HPDE6-E6E7 (cell line): Measurements from ENCODE around the gene GNL2.

Source experiments
- DNase-seq: peaks from one replicate; pipeline ENCODE4 v3.0.0; 2011; ENCODE audit warnings: missing footprints; ENCODE audit errors: extremely low spot score

GNL2 gene

GRCh38 chr1:37595440-37596181 is at the start of gene GNL2:
Gene GNL2, minus strand, starts transcription at chr1:37595937. Its CDS starts 115 bp downstream, at chr1:37595822.
- peak; percentile 99 for DNase-seq

GRCh38 chr1:37641059-37641458 is 45.3 kb upstream of the GNL2 start:
- DNase-seq = no peak

GRCh38 chr1:37636435-37636834 is 40.7 kb upstream of the GNL2 start:
- DNase-seq = no peak

GRCh38 chr1:37634992-37635902 is 39.5 kb upstream of the GNL2 start:
- DNase-seq = no peak

GRCh38 chr1:37634244-37634991 is 38.7 kb upstream of the GNL2 start, which contains the start of gene RSPO1:
Gene RSPO1, minus strand, starts transcription at chr1:37634892. Its CDS starts 5,231 bp downstream, at chr1:37629661.
- DNase-seq = no peak

- no peak for DNase-seq
Observed at GRCh38 chr1:37633938-37634243, 38.2 kb upstream of the GNL2 start.

- DNase-seq = no peak
Observed at GRCh38 chr1:37633040-37633937, 37.6 kb upstream of the GNL2 start.

- DNase-seq = no peak
Observed at GRCh38 chr1:37631036-37631435, 35.3 kb upstream of the GNL2 start.

- no peak for DNase-seq
Observed at GRCh38 chr1:37630426-37631028, 34.8 kb upstream of the GNL2 start.

GRCh38 chr1:37629726-37630425 is 34.1 kb upstream of the GNL2 start:
- DNase-seq = no peak

- no peak for DNase-seq
Observed at GRCh38 chr1:37629008-37629407, 33.3 kb upstream of the GNL2 start.

- no peak for DNase-seq
Observed at GRCh38 chr1:37628026-37628556, 32.4 kb upstream of the GNL2 start.

- no peak for DNase-seq
Observed at GRCh38 chr1:37622131-37622530, 26.4 kb upstream of the GNL2 start.

- DNase-seq = no peak
Observed at GRCh38 chr1:37621326-37621870, 25.7 kb upstream of the GNL2 start.

- no peak for DNase-seq
Observed at GRCh38 chr1:37620707-37621106, 25.0 kb upstream of the GNL2 start.

- DNase-seq = no peak
Observed at GRCh38 chr1:37616330-37616729, 20.6 kb upstream of the GNL2 start.

GRCh38 chr1:37614105-37614504 is 18.4 kb upstream of the GNL2 start:
- DNase-seq = no peak

GRCh38 chr1:37612186-37612585 is 16.4 kb upstream of the GNL2 start:
- DNase-seq = no peak

GRCh38 chr1:37609994-37610393 is 14.3 kb upstream of the GNL2 start:
- DNase-seq = no peak

- DNase-seq = no peak
Observed at GRCh38 chr1:37609002-37609401, 13.3 kb upstream of the GNL2 start.
